Keratinocyte (primary cell): ENCODE data around the gene AFDN. TPM values are rescaled to one million over a fixed set of nuclear protein-coding genes. Genes with fewer than 3 reads are reported as not detected.

ENCODE experiments used
- DNase-seq: peaks from one replicate; pipeline ENCODE4 v3.0.0-alpha.2; 2011; ENCODE audit warnings: low read depth, missing footprints, low spot score
- FAIRE-seq: peaks from 2 replicates; lab custom pipeline; 2011; peaks lifted over from hg19 to GRCh38; lab: Jason Lieb, UNC
- H2AFZ ChIP-seq: 2 replicates; pipeline ENCODE4 v1.6.0; 2012; ENCODE audit warnings: low read length, control low read depth, inconsistent platforms; ENCODE audit not compliant: control insufficient read depth
- H3K27ac ChIP-seq: 2 replicates; pipeline ENCODE4 v1.5.1; 2011; ENCODE audit warnings: low read length; ENCODE audit not compliant: control insufficient read depth, insufficient read depth
- H3K27me3 ChIP-seq: 3 replicates; pipeline ENCODE4 v1.6.0; 2011; ENCODE audit warnings: low read length; ENCODE audit not compliant: control insufficient read depth, insufficient read depth; ENCODE audit errors: extremely low read depth
- H3K36me3 ChIP-seq, 2 experiments: 2 replicates in 1 of 2; 3 replicates in 1 of 2; pipeline ENCODE4 v1.5.1; 2011; ENCODE audit warnings: low read length in 2 of 2, mild to moderate bottlenecking in 1 of 2; ENCODE audit not compliant: control insufficient read depth in 2 of 2, insufficient read depth in 2 of 2; ENCODE audit errors: extremely low read depth in 1 of 2
- H3K4me1 ChIP-seq: 3 replicates; pipeline ENCODE4 v1.5.1; 2011; ENCODE audit warnings: low read length; ENCODE audit not compliant: control insufficient read depth, insufficient read depth; ENCODE audit errors: extremely low read depth
- H3K4me2 ChIP-seq: 3 replicates; pipeline ENCODE4 v1.6.0; 2011; ENCODE audit warnings: low read depth, low read length; ENCODE audit not compliant: control insufficient read depth, insufficient read depth; ENCODE audit errors: extremely low read depth
- H3K4me3 ChIP-seq, 3 experiments: fragments of 200-600 bp in 1 of 3; sonication (generic) in 1 of 3; 2 replicates in 2 of 3; 3 replicates in 1 of 3; pipeline ENCODE4 v1.5.1; 2011 to 2016; ENCODE audit warnings: low read length in 3 of 3, mild to moderate bottlenecking in 3 of 3, control low read depth in 2 of 3, inconsistent platforms in 1 of 3, low read depth in 1 of 3, mixed read lengths in 1 of 3, mixed run types in 1 of 3, moderate library complexity in 1 of 3; ENCODE audit not compliant: control insufficient read depth in 2 of 3, insufficient read depth in 2 of 3; ENCODE audit errors: extremely low read depth in 1 of 3
- H3K79me2 ChIP-seq: 2 replicates; pipeline ENCODE4 v1.6.0; 2012; ENCODE audit warnings: low read length; ENCODE audit not compliant: control insufficient read depth, insufficient read depth
- H3K9ac ChIP-seq: 3 replicates; pipeline ENCODE4 v1.6.0; 2011; ENCODE audit warnings: low read length; ENCODE audit not compliant: control insufficient read depth, insufficient read depth; ENCODE audit errors: extremely low read depth
- H3K9me1 ChIP-seq: 3 replicates; pipeline ENCODE4 v1.6.0; 2011; ENCODE audit warnings: low read length; ENCODE audit not compliant: control insufficient read depth, insufficient read depth; ENCODE audit errors: extremely low read depth
- H3K9me3 ChIP-seq: 2 replicates; pipeline ENCODE4 v1.5.1; 2012; ENCODE audit warnings: low read depth, low read length; ENCODE audit not compliant: control insufficient read depth
- H4K20me1 ChIP-seq: 3 replicates; pipeline ENCODE4 v1.6.0; 2011; ENCODE audit warnings: low read length; ENCODE audit not compliant: control insufficient read depth, insufficient read depth; ENCODE audit errors: extremely low read depth
- EZH2 ChIP-seq: IDR thresholded peaks from one replicate; pipeline ENCODE4 v1.6.1; 2012; ENCODE audit warnings: inconsistent platforms, mild to moderate bottlenecking, low read length, moderate library complexity
- dilution Hi-C: fragments of 300-500 bp; cut with MboI; formaldehyde crosslinking; loops from one replicate; pipeline ENCODE4 v1.7.0; 2020; ENCODE audit warnings: low sequenced_read_pairs; ENCODE audit not compliant: extremely low pct_ligation_motif_present
- polyA plus RNA-seq, 5 experiments: library from polyadenylated mRNA; depleted of rRNA in 3 of 5; stranded (reverse) in 3 of 5; stranded (forward) in 1 of 5; unstranded in 1 of 5; fragments of >200 nt; gene quantifications; 1 replicate in 1 of 5; 2 replicates in 3 of 5; 3 replicates in 1 of 5; pipeline versions ENCODE4 v1.2.1 to v1.2.3, GENCODE V29; 2011 to 2012; ENCODE audit warnings: missing spikeins in 2 of 5, low read depth in 1 of 5, low replicate concordance in 1 of 5
- TF ChIP-seq, protein P1 (sequence below), 3 experiments: IDR thresholded peaks in 1 of 3; conservative IDR thresholded peaks in 1 of 3; optimal IDR thresholded peaks in 1 of 3; 2 replicates in 2 of 3; 3 replicates in 1 of 3; pipeline versions ENCODE3 to v1.5.1; 2011; ENCODE audit warnings: low read length in 3 of 3, mild to moderate bottlenecking in 3 of 3, moderate library complexity in 2 of 3, control low read depth in 1 of 3, inconsistent platforms in 1 of 3; ENCODE audit not compliant: insufficient read depth in 2 of 3; ENCODE audit errors: extremely low read depth in 1 of 3

The AFDN gene
- polyA plus RNA-seq, 1 donor (not counting 4 experiments of a cell fraction or from before 2014, with no cell fraction given) = 46.5 TPM

DNA sequence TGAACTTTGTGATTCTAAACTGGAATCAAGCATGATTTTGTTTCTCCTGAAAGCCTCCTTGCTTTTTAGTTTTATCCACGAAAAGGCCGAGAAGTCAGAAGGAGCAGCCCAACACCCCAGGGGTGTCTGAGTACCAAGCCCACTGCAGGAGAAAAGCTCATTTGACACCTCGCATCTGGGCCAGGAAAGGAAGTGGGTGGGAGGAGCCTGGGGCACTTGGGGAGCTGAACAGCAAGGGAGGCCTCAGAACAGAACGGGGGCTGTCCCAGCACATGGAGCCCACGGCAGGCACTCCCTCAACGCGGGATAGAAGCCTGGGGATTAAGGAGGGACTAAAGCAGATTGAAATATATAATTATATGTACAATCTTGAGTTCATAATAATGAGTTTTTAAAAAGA, 177.3 kb downstream of the AFDN start:
- TF ChIP-seq EZH2 = no peak
- TF ChIP-seq, protein P1, sequence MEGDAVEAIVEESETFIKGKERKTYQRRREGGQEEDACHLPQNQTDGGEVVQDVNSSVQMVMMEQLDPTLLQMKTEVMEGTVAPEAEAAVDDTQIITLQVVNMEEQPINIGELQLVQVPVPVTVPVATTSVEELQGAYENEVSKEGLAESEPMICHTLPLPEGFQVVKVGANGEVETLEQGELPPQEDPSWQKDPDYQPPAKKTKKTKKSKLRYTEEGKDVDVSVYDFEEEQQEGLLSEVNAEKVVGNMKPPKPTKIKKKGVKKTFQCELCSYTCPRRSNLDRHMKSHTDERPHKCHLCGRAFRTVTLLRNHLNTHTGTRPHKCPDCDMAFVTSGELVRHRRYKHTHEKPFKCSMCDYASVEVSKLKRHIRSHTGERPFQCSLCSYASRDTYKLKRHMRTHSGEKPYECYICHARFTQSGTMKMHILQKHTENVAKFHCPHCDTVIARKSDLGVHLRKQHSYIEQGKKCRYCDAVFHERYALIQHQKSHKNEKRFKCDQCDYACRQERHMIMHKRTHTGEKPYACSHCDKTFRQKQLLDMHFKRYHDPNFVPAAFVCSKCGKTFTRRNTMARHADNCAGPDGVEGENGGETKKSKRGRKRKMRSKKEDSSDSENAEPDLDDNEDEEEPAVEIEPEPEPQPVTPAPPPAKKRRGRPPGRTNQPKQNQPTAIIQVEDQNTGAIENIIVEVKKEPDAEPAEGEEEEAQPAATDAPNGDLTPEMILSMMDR (optimal IDR thresholded peaks at IDR 0.05 in 1 of 3, IDR thresholded peaks at IDR 0.05 in 1 of 3, conservative IDR thresholded peaks at IDR 0.05 in 1 of 3; ENCODE audit: extremely low read depth in 1 of 3, insufficient read depth in 2 of 3, low read length in 3 of 3) = no peak
- Histone ChIP-seq H3K36me3 (no peaks in the 10 kb centered on the region), H3K9ac (no peak overlapping the region), H4K20me1 (no peaks in the 10 kb centered on the region), H3K4me2 (no peak overlapping the region), H3K9me1 (no peaks in the 10 kb centered on the region), H3K4me1 (peaks cover 8% of the 10 kb centered on the region), H3K27ac (no peak overlapping the region), H3K27me3 (peaks cover 55% of the 10 kb centered on the region), H3K79me2 (no peaks in the 10 kb centered on the region), H3K9me3 (no peaks in the 10 kb centered on the region), H2AFZ (no peak overlapping the region), H3K4me3 (no peak overlapping the region)
- dilution Hi-C loops = no loop called here
- DNase-seq (no peak), FAIRE-seq (no peak)

DNA sequence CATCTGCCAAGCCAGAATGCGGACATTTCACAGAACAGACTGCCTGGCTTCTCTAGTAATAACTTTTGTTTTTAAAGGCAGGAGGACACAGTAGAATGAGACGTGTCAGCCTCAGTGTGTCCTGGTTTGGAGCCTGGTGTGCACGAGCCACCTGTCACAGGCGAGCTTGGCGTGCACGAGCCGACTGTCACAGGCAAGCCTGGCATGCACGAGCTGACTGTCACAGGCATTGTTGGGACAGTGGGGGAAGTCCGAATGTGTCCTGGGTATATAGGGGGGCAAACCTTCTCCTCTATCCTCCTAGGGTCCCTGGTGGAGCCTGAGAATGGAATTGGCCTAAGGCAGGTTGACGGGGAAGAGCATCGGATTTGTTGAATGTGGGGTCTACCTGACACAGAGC, 178.2 kb downstream of the AFDN start:
- DNase-seq = no peak
- dilution Hi-C loops = no loop called here
- Histone ChIP-seq H3K36me3 (no peaks in the 10 kb centered on the region), H3K9me1 (no peaks in the 10 kb centered on the region), H3K4me1 (peaks cover 8% of the 10 kb centered on the region), H3K9ac (no peak overlapping the region), H3K4me3 (no peak overlapping the region), H3K27ac (no peak overlapping the region), H3K79me2 (no peaks in the 10 kb centered on the region), H4K20me1 (no peaks in the 10 kb centered on the region), H2AFZ (no peak overlapping the region), H3K4me2 (no peak overlapping the region), H3K9me3 (no peaks in the 10 kb centered on the region), H3K27me3 (peaks cover 47% of the 10 kb centered on the region)
- no peak for FAIRE-seq
- TF ChIP-seq, protein P1 (optimal IDR thresholded peaks at IDR 0.05 in 1 of 3, IDR thresholded peaks at IDR 0.05 in 1 of 3, conservative IDR thresholded peaks at IDR 0.05 in 1 of 3; ENCODE audit: extremely low read depth in 1 of 3, insufficient read depth in 2 of 3, low read length in 3 of 3) = no peak
- no peak for TF ChIP-seq EZH2
